HG03565 (cell line): ENCODE results near the gene STON1.
"Not testable (repeated sequence)": the region's sequence is repeated elsewhere in the genome, so short reads cannot be mapped to it uniquely, and the experiment has no call there.

Source experiments
- ATAC-seq: cut with Tn5 transposase; IDR thresholded peaks from one replicate; pipeline ENCODE4 v1.9.1; 2021; ENCODE audit warnings: mild to moderate bottlenecking, moderate library complexity; ENCODE audit not compliant: unreplicated experiment

The STON1 gene

GRCh38 chr2:48527226-48527885 is 2.6 kb upstream of the STON1 start:
- no peak for ATAC-seq

GRCh38 chr2:48528431-48528830 is 1.5 kb upstream of the STON1 start:
- ATAC-seq, result no peak

GRCh38 chr2:48529194-48529593 is 760 bp upstream of the STON1 start:
- ATAC-seq, result no peak

GRCh38 chr2:48529676-48530032 is 300 bp upstream of the STON1 start:
- no peak for ATAC-seq

- no peak for ATAC-seq
Measured at GRCh38 chr2:48531141-48531648, 1.2 kb downstream of the STON1 start.

- no peak for ATAC-seq
Measured at GRCh38 chr2:48532174-48532573, 2.2 kb downstream of the STON1 start.

GRCh38 chr2:48532824-48533223 is 2.9 kb downstream of the STON1 start:
- ATAC-seq, result no peak

- no peak for ATAC-seq
Measured at GRCh38 chr2:48534781-48535180, 4.8 kb downstream of the STON1 start.

- no peak for ATAC-seq
Measured at GRCh38 chr2:48540237-48540935, 10.4 kb downstream of the STON1 start.

GRCh38 chr2:48541666-48542389 is 11.9 kb downstream of the STON1 start:
- no peak for ATAC-seq

- no peak for ATAC-seq
Measured at GRCh38 chr2:48543895-48544294, 13.9 kb downstream of the STON1 start.

- ATAC-seq, result no peak
Measured at GRCh38 chr2:48545244-48545643, 15.3 kb downstream of the STON1 start.

- no peak for ATAC-seq
Measured at GRCh38 chr2:48548840-48549239, 18.9 kb downstream of the STON1 start.

GRCh38 chr2:48549972-48550371 is 20.0 kb downstream of the STON1 start:
- no peak for ATAC-seq

GRCh38 chr2:48551548-48551947 is 21.6 kb downstream of the STON1 start:
- no peak for ATAC-seq

GRCh38 chr2:48555071-48555470 is 25.1 kb downstream of the STON1 start:
- not testable (repeated sequence) for ATAC-seq

GRCh38 chr2:48558456-48558855 is 28.5 kb downstream of the STON1 start:
- ATAC-seq, result no peak

GRCh38 chr2:48560546-48561209 is 30.7 kb downstream of the STON1 start:
- no peak for ATAC-seq

- ATAC-seq, result no peak
Measured at GRCh38 chr2:48562281-48562680, 32.3 kb downstream of the STON1 start.

GRCh38 chr2:48566592-48567310 is 36.8 kb downstream of the STON1 start:
- ATAC-seq, result no peak

GRCh38 chr2:48567671-48568070 is 37.7 kb downstream of the STON1 start:
- ATAC-seq, result no peak
